MG63 (cell line): ENCODE results near the gene MRPS12. TPM values are rescaled to one million over a fixed set of nuclear protein-coding genes. Genes with fewer than 3 reads are reported as not detected.
"Not testable (repeated sequence)": the region's sequence is repeated elsewhere in the genome, so short reads cannot be mapped to it uniquely, and the experiment has no call there.

Source experiments
- DNase-seq: peaks from one replicate; pipeline ENCODE4 v3.0.0-alpha.2; 2020
- H3K27me3 ChIP-seq: fragments of 250-450 bp; sonication (Bioruptor Pico); 2 replicates; pipeline ENCODE4 v1.5.1; 2020; ENCODE audit warnings: mild to moderate bottlenecking, moderate library complexity
- H3K36me3 ChIP-seq: fragments of 250-450 bp; sonication (Bioruptor Pico); 2 replicates; pipeline ENCODE4 v1.5.1; 2020; ENCODE audit warnings: mild to moderate bottlenecking, moderate library complexity
- H3K4me3 ChIP-seq: fragments of 250-450 bp; sonication (Bioruptor Pico); 2 replicates; pipeline ENCODE4 v1.5.1; 2020; ENCODE audit warnings: mild to moderate bottlenecking, moderate library complexity
- H3K9me3 ChIP-seq: fragments of 250-450 bp; sonication (Bioruptor Pico); 2 replicates; pipeline ENCODE4 v1.5.1; 2020; ENCODE audit warnings: mild to moderate bottlenecking, moderate library complexity
- total RNA-seq: library from RNA; depleted of rRNA; stranded (reverse); fragments of >200 nt; shearing (Covaris generic); gene quantifications from 2 replicates; pipeline ENCODE4 v1.2.3, GENCODE V29; 2014; ENCODE audit warnings: low replicate concordance

Gene MRPS12
- total RNA-seq, 1 experiment from 2014 or later: 150 TPM

GRCh38 chr19:38921420-38922274 is 9.1 kb upstream of the MRPS12 start:
- H3K4me3 ChIP-seq: no peak overlapping the region
- no peaks in the 10 kb centered on the region for H3K9me3 ChIP-seq
- peaks cover 36% of the 10 kb centered on the region for H3K36me3 ChIP-seq
- H3K27me3 ChIP-seq: no peaks in the 10 kb centered on the region
- DNase-seq: no peak

GRCh38 chr19:38922482-38922881 is 8.3 kb upstream of the MRPS12 start:
- Histone ChIP-seq H3K27me3 (no peaks in the 10 kb centered on the region), H3K9me3 (no peaks in the 10 kb centered on the region), H3K36me3 (peaks cover 36% of the 10 kb centered on the region), H3K4me3 (no peak overlapping the region)
- no peak for DNase-seq

- peaks cover 49% of the 10 kb centered on the region for H3K36me3 ChIP-seq
- H3K27me3 ChIP-seq: no peaks in the 10 kb centered on the region
- no peak for DNase-seq
- no peak overlapping the region for H3K4me3 ChIP-seq
- no peaks in the 10 kb centered on the region for H3K9me3 ChIP-seq
Observed at GRCh38 chr19:38924388-38924787, 6.4 kb upstream of the MRPS12 start.

- Histone ChIP-seq H3K27me3 (no peaks in the 10 kb centered on the region), H3K9me3 (no peaks in the 10 kb centered on the region; the same call in 1 of the 2 replicates), H3K4me3 (no peak overlapping the region), H3K36me3 (peaks cover 63% of the 10 kb centered on the region)
- no peak for DNase-seq
Observed at GRCh38 chr19:38928391-38929001, 2.2 kb upstream of the MRPS12 start.

GRCh38 chr19:38929929-38930775 is 592 bp upstream of the MRPS12 start, which contains the start of gene SARS2:
TSS of gene SARS2 (minus strand) at chr19:38930763. CDS start at chr19:38930736, 27 bp downstream.
- Histone ChIP-seq H3K4me3 (peak within 1 kb of the TSS; percentile 73), H3K9me3 (peaks cover 5% of the 10 kb centered on the region; the same call in 1 of the 2 replicates), H3K36me3 (peaks cover 69% of the 10 kb centered on the region), H3K27me3 (no peaks in the 10 kb centered on the region)
- DNase-seq: peak; percentile 91

- no peak for DNase-seq
- no peaks in the 10 kb centered on the region for H3K27me3 ChIP-seq
- peaks cover 5% of the 10 kb centered on the region; the same call in 1 of the 2 replicates for H3K9me3 ChIP-seq
- peaks cover 59% of the 10 kb centered on the region for H3K36me3 ChIP-seq
- peak overlapping the region; percentile 73 for H3K4me3 ChIP-seq
Observed at GRCh38 chr19:38931521-38931793, 713 bp downstream of the MRPS12 start.

GRCh38 chr19:38932425-38933179 is 1.9 kb downstream of the MRPS12 start:
- Histone ChIP-seq H3K9me3 (peaks cover 5% of the 10 kb centered on the region; the same call in 1 of the 2 replicates), H3K36me3 (peaks cover 57% of the 10 kb centered on the region), H3K27me3 (no peaks in the 10 kb centered on the region), H3K4me3 (peak overlapping the region; percentile 73; the same call in 1 of the 2 replicates)
- no peak for DNase-seq

GRCh38 chr19:38933544-38933943 is 2.8 kb downstream of the MRPS12 start:
- Histone ChIP-seq H3K9me3 (peaks cover 5% of the 10 kb centered on the region; the same call in 1 of the 2 replicates), H3K4me3 (no peak overlapping the region), H3K27me3 (no peaks in the 10 kb centered on the region), H3K36me3 (peaks cover 50% of the 10 kb centered on the region)
- no peak for DNase-seq

- Histone ChIP-seq H3K4me3 (no peak overlapping the region), H3K27me3 (no peaks in the 10 kb centered on the region), H3K9me3 (0 out of 2 replicates have a peak, but pooled peaks cover under 1% of the 10 kb centered on the region), H3K36me3 (peaks cover 12% of the 10 kb centered on the region)
- DNase-seq: no peak
Observed at GRCh38 chr19:38939957-38940356, 9.2 kb downstream of the MRPS12 start.

GRCh38 chr19:38941466-38941865 is 10.7 kb downstream of the MRPS12 start:
- not testable (repeated sequence) for H3K4me3 ChIP-seq, H3K27me3 ChIP-seq, H3K9me3 ChIP-seq, DNase-seq
- peaks cover 12% of the 10 kb centered on the region for H3K36me3 ChIP-seq

- H3K9me3 ChIP-seq: no peaks in the 10 kb centered on the region
- no peak overlapping the region for H3K4me3 ChIP-seq
- H3K27me3 ChIP-seq: no peaks in the 10 kb centered on the region
- peaks cover 15% of the 10 kb centered on the region for H3K36me3 ChIP-seq
- no peak for DNase-seq
Observed at GRCh38 chr19:38941979-38942378, 11.2 kb downstream of the MRPS12 start.

- no peak for DNase-seq
- no peaks in the 10 kb centered on the region for H3K9me3 ChIP-seq
- peaks cover 17% of the 10 kb centered on the region for H3K36me3 ChIP-seq
- no peak overlapping the region for H3K4me3 ChIP-seq
- no peaks in the 10 kb centered on the region for H3K27me3 ChIP-seq
Observed at GRCh38 chr19:38942471-38943181, 11.9 kb downstream of the MRPS12 start.

- peaks cover 22% of the 10 kb centered on the region for H3K36me3 ChIP-seq
- H3K27me3 ChIP-seq: no peaks in the 10 kb centered on the region
- no peak overlapping the region for H3K4me3 ChIP-seq
- no peaks in the 10 kb centered on the region for H3K9me3 ChIP-seq
- DNase-seq: no peak
Observed at GRCh38 chr19:38944981-38945506, 14.3 kb downstream of the MRPS12 start.

- Histone ChIP-seq H3K27me3 (no peaks in the 10 kb centered on the region), H3K9me3 (no peaks in the 10 kb centered on the region), H3K36me3 (peaks cover 26% of the 10 kb centered on the region), H3K4me3 (no peak overlapping the region)
- no peak for DNase-seq
Observed at GRCh38 chr19:38945562-38946228, 15.0 kb downstream of the MRPS12 start.
